ENCODE measurements around the gene NDE1. TPM values are rescaled to one million over a fixed set of nuclear protein-coding genes. Genes with fewer than 3 reads are reported as not detected.

The NDE1 gene
- 37.4 to 48.1 TPM (median 44.5 TPM) in 5 replicates for total RNA-seq (2022; extraction: Qiagen RNA extraction; ENCODE audit: low read depth)

GRCh38 chr16:15650019-15650697, at the start of gene NDE1:
NDE1 (plus strand) TSS chr16:15650245; CDS start chr16:15664779, 14,534 bp downstream.

GRCh38 chr16:15643048-15643945, 6.7 kb upstream of the NDE1 start, which contains the start of gene MARF1:
MARF1 (minus strand) TSS chr16:15643154; CDS start chr16:15639233, 3,921 bp downstream.

Other genes with a start within 250 kb of the NDE1 start
- gene BMERB1, start 215.7 kb upstream of the NDE1 start, total RNA-seq (2022; extraction: Qiagen RNA extraction; ENCODE audit: low read depth) = 76.9 to 91.8 TPM (median 84.4 TPM) in 5 replicates
- 8.8 to 14.9 TPM (median 13.2 TPM) in 5 replicates for gene MARF1, start 7.1 kb upstream of the NDE1 start, total RNA-seq (2022; extraction: Qiagen RNA extraction; ENCODE audit: low read depth)
- 0.02 to 0.22 TPM (median 0.03 TPM) in 4 of 5 replicates, not detected in the other for gene MYH11, start 206.8 kb downstream of the NDE1 start, total RNA-seq (2022; extraction: Qiagen RNA extraction; ENCODE audit: low read depth)
- 44.2 to 52.9 TPM (median 44.6 TPM) in 5 replicates for gene CEP20, start 238.4 kb downstream of the NDE1 start, total RNA-seq (2022; extraction: Qiagen RNA extraction; ENCODE audit: low read depth)

All from A549 treated with DMSO at 1 μM for 4 hours (cell line).